ENCODE results near the gene WWTR1.

Gene WWTR1

DNA sequence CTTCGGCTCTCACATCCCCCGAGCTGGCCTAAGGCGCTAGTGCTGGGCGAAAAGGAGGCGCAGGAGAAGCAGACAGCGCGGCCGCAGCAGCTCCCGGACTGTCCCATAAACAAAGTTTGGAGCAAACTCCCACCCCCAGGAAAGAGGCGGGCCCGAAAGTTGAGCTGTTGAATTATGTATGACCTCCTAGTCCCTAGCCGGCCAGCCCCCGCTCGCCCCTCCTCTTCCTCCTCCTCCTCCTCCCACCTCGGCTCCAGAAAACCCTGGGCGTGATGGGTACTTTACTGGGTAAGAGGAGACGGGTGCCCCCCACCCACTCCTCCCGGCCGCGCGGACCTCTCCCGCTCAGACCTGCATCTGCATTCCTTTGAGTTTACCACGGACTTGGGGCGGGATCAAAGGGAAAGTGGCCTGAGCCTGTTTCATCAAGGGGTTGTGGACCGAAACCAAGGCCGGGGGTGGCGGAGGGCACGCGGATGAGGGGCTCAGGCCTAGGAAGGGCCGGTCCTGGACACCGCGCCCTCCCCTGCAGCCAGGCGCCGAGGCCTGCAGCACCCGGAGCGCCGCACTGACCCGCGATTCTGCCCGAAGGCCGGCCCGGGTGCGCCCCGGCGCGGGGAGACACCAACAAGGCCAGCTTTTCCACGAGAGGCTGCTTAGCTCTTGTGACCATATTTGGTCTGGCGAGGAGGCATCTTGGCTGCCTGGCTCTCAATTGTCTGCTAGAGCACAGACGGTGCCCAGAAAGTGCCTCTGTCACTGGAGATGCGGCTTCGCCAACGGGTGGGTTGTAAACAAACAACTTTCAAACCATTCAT, at the start of gene WWTR1:
Gene WWTR1, minus strand, starts transcription at position 100 of the 818 bp plus-strand sequence. CDS start 719 bp downstream, outside the sequence.
- DNase-seq, result no peak

DNA sequence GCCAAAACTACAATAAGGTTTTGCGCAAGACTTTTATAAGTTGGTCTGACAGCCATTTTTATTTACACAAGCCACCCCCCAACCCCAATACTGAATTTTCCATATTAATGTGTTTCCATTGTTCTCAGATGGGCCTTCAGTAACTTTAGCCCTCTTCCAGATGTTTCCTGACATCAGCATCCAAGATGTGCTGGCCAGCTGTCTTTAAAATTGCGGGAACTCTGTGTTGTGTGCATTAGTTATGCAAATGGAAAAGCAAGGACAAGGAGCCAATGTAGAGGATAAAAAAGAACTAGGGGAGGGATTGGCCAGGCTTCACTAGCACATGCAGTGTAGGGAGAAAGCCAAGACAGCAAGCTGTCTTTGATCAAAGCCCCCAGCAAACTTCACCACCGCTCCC, 49.1 kb upstream of the WWTR1 start:
- DNase-seq, result no peak

GRCh38 chr3:149705416-149705815, 47.6 kb upstream of the WWTR1 start:
- DNase-seq, result no peak

- no peak for DNase-seq
Observed at GRCh38 chr3:149703466-149703865, 45.6 kb upstream of the WWTR1 start.

- no peak for DNase-seq
Observed at GRCh38 chr3:149702691-149703441, 45.0 kb upstream of the WWTR1 start.

DNA sequence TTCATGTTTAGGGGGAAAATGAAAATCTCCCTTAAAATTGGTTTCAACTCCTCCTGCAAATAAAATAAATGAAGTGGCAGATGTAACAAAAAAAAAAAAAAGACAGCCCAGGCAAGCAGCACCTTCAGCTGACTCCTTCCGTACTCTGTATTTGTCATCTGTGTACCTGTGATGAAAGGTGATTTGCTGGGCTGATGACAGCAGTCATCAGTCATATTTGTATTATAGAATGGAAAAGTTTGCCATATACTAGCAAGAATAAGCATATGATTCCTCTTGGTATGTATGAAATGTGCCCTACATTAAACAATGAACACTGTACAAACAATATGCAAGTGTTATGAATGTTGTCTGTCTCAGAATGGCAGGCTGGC, 44.1 kb upstream of the WWTR1 start:
- no peak for DNase-seq

DNA sequence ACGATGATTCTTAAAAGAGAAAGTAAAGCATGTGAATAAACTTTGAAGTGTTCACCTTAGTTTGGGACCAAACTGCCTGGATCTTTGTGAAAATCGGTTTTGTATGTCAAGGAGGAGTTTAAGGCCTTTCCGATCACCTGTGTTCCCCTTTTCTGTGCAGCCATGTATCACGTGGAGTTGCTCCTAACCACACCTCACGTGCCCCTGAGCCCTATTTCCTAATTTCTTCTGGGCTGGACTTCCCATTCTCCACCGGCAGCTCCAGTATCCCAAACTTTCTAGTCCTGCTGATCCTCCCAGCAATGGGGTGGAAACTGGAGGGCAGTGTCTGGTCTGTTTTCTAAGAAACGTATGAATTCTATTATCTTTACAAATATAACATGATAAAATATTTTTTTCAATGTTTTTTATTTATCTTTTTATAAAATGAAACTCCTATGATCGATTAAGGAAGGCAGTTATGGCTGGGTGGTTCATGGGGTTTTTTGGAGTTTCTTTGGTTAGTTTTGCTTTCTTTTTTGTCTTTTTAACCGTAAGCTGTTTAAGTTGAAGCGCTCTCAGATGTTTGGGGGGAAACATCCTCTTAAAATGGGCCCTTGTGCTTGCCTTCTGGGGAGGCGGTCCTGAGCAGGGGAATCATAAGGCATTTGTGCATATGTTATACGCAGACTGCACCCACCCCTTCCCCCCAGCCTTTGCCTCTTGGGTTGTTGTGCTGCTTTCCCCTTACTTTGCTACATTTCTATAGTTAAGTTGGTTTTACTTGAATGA, 43.6 kb upstream of the WWTR1 start:
- no peak for DNase-seq

DNA sequence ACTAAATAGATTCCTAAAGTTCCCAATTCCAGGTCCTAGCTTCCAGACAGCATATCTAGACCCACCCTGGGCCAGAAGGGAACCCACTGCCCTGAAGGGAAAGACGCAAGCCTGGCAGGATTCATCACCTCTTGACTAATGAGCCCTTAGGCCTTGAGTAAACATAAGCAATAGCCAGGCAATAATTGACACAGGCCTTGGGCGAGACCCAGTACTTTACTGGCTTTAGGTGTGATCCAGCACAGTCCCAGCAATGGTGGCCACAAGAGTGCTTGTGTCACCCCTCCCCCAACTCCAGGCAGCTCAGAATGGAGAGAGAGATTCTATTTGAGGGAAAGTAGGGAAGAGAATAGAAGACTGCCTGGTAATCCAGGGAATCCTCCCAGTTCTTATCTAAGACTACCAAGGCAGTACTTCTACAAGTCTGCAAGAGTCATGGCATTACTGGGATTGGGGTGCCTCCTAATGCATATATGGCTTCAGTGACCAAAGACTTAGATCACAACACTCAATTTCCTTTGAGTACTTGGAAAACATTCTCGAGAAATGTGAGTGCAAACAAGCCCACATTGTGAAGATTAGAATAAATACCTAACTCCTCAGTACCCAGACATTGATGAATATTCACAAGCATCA, 30.4 kb upstream of the WWTR1 start:
- DNase-seq, result no peak

- DNase-seq, result no peak
Observed at GRCh38 chr3:149686996-149687395, 29.2 kb upstream of the WWTR1 start.

DNA sequence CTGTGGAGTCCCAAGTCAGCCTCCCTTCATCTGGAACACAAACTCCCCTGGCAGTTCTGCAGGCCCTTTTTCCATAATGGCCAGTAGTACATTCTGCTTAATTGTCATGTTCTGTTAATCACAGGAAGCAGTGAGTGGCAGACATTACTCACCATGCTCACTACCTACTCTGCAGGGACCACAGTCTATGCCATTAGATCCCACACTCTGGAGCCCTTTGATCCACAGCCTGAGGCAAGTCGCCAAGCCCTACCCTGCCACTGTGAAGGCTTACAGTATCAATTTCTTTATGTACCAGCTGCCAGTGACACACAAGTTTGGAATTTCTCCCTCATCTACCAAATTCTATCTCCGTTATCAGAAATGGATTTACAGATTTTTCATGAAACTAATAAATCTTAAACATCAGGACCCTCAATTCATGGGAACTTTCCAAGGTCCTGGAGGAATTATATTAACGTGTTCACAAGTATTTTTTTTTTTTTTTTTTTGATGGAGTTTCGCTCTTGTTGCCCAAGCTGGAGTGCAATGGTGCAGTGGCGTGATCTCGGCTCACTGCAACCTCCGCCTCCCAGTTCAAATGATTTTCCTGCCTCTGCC, 20.6 kb upstream of the WWTR1 start:
- DNase-seq, result no peak

GRCh38 chr3:149673393-149673792, 15.6 kb upstream of the WWTR1 start:
- no peak for DNase-seq

GRCh38 chr3:149670742-149671492, 13.1 kb upstream of the WWTR1 start:
- DNase-seq, result no peak

- DNase-seq, result no peak
Observed at GRCh38 chr3:149667576-149667975, 9.8 kb upstream of the WWTR1 start.

DNA sequence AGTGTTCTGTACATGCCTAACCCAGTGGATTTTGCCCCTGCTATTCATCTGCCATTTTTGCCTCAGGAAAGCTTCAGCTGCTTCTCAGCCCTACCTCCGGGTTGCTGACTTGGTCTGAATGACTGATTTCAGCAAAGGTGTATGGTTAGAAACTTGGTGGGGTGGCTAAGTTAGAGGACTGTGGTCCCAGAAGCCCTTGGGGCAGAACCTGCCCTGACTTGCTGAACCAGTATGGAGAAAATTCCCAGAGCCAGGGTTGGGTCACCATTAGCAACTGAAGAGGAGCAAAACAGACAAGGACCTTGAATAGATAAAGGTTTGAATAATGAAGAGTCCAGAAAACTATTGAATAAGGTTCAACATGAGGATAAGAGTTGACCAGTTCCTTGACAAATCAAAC, 6.1 kb upstream of the WWTR1 start:
- no peak for DNase-seq

DNA sequence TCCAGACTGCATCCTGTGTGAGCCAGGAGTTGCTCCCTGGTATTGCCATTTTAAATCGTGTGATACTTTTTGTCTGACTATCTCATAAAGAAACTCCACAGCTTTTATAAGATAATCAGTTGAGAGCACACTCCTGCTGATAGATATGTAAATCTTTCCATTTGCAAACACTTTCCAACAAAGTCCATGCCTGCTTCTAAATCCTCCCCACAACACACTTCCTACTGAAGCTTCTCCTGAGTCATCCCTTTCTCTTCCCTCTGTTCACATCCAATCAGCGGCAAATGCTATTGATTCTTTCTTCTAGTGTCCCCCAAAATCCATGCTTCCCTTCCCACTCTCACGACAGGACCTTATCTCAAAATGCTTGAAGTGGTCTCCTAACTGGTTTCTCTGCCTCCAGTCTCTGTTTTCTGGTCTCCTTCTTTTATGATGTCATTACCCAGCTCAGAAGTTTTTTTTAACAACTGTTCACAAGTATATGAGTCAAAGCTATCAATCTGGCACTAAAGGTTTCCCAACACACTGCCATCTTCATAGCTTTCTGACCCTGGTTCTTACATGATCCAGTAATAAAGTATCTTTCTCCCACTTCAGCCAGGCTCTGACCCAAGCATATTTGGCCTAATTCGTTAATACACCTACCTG, 4.5 kb upstream of the WWTR1 start:
- DNase-seq, result no peak

DNA sequence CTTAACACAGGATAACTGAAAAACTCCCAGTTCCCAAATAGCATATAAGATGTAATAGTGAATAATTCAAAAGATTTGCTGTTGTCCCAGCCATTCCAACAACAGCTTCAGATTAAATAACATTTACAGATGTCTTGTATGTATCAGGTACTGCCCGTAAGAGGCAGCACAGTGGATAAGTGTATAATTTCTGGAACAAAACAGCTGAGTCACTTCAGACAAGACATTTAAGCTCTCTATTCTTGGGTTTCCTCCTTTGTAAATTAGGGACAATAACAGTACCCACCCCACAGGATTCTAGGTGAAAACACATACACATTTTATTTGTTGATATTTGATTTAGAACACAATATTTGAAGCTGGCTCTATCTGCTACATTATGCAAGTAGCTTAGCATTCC, 2.6 kb upstream of the WWTR1 start:
- DNase-seq, result no peak

DNA sequence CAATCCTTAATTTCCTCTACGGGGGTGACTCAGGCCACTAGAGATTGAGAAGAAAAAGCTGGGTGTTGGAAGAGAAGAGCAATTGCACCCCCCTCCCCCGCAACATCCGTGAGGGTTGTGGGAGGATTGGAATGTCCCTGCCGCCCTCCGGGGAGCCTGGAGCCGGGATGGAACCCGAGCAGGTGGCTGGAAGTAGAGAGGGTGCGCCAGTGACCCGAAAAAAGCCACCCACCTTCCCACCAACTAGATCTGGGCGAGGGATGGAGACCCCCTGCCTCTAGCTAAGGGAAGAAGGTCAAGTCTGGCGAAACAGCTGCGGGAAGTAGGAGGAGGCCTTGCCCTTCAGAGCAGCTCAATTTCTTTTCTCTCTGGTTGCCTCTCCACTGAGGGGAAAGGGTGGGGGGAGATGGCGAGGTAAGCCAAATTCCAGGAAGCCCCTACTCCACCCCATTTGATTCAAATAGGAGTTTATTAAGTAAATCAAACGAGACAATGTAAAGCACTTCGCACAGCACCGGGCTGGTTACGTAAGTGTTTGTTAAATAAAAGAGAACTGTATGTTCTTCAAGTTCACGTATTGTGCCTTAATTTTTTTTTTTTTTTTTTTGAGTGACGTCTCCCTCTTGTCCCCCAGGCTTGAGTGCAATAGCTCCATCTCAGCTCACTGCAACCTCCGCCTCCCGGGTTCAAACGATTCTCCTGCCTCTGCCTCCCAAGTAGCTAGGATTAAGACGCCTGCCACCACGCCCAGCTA, 1.1 kb upstream of the WWTR1 start:
- DNase-seq, result no peak

GRCh38 chr3:149657321-149657925, 402 bp downstream of the WWTR1 start:
- no peak for DNase-seq

DNA sequence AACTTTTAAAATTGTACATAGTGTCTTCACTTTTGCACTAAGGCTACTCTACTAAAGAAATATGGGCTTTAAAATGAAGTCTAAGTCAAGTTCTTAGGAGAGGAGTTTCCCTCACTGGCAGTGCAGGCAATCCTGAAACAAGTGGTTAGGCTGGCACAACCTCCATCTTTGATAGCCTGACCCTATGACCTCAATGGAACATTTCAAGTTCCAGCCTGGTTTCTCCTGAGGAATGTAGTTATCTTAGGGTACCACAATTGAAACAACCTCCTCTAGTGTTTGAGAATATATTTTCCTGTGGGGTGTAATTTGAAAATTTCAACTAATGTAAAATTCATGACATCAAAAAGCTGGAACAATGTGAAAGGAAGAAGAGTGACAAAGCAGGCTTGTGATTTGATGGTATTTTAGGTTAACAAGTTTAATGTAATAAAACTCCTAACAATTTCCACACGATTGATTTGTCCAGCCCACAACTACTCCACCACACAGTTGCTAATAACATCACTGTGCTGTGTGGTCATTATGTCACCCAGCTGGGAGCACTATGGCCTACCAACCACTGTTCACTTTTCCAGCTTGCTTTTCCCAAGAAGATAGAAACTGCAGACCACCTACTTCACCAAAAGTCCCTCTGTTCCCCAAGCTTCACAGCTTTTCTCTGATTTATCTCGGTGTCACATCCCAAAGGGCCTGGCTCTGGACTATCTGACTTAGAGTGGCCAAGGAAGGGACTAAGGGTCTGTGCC, 1.8 kb downstream of the WWTR1 start:
- no peak for DNase-seq
